ENCODE measurements around the gene MAF.

Gene MAF

DNA sequence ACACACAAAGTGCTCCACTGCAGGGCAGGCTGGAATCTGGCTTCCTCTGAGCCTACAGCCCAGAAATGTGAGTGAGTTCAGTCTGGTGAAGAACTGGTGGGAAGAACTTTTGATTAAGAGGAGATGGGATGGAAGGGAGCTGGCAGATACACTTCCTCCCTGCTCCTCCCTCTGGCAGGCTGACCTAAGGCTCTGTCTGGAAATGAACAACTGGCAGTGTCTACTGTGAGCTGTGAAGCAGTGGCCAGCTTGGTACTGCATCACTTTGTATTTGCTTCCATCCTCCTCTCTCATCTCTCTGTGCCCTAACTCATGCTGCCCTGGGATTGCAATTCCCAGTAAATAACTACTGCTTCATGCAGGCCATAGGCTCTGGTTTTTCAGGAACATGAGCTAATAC, 45.6 kb downstream of the MAF start:
- H3K9me3 ChIP-seq (ENCODE audit: insufficient read depth, low read length) = no peaks in the 10 kb centered on the region
- TF ChIP-seq, protein P1, sequence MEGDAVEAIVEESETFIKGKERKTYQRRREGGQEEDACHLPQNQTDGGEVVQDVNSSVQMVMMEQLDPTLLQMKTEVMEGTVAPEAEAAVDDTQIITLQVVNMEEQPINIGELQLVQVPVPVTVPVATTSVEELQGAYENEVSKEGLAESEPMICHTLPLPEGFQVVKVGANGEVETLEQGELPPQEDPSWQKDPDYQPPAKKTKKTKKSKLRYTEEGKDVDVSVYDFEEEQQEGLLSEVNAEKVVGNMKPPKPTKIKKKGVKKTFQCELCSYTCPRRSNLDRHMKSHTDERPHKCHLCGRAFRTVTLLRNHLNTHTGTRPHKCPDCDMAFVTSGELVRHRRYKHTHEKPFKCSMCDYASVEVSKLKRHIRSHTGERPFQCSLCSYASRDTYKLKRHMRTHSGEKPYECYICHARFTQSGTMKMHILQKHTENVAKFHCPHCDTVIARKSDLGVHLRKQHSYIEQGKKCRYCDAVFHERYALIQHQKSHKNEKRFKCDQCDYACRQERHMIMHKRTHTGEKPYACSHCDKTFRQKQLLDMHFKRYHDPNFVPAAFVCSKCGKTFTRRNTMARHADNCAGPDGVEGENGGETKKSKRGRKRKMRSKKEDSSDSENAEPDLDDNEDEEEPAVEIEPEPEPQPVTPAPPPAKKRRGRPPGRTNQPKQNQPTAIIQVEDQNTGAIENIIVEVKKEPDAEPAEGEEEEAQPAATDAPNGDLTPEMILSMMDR (IDR thresholded peaks at IDR 0.05; ENCODE audit: low read depth, low read length) = no peak
- TF ChIP-seq EZH2phosphoT487 (IDR thresholded peaks at IDR 0.05; ENCODE audit: low read depth) = no peak
- H3K4me1 ChIP-seq (ENCODE audit: low read length) = no peaks in the 10 kb centered on the region

DNA sequence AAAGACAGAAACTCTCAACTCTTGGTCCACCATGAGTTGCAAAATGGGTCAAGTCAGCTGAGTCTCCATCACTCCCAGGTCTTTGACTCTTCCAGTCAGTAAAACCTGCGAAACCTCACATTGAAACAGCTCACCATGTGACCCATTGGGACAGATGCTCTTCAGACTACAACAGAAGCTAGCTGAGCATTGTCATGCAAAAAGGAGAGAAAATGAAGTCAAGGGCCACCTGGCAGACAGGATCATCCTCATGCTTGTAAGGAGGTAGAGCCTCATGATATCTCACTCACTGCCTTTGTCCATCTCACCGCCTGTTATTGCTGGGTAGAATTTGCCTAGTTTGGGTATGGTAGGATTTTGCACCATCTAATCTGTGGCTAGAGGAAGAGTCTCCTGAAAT, 50.2 kb downstream of the MAF start:
- H3K4me2 ChIP-seq (ENCODE audit: low read length) = no peak overlapping the region
- H3K79me2 ChIP-seq (ENCODE audit: low read length) = no peaks in the 10 kb centered on the region
- no peak overlapping the region for H2AFZ ChIP-seq (ENCODE audit: low read depth, low read length)
- no peaks in the 10 kb centered on the region for H3K9me3 ChIP-seq (ENCODE audit: insufficient read depth, low read length)
- no peaks in the 10 kb centered on the region for H3K27me3 ChIP-seq (ENCODE audit: low read depth, low read length)
- H3K4me1 ChIP-seq (ENCODE audit: low read length) = no peaks in the 10 kb centered on the region
- TF ChIP-seq EZH2phosphoT487 (IDR thresholded peaks at IDR 0.05; ENCODE audit: low read depth) = no peak
- TF ChIP-seq, protein P1 (IDR thresholded peaks at IDR 0.05; ENCODE audit: low read depth, low read length) = no peak
- H3K4me3 ChIP-seq (ENCODE audit: low read length) = no peak overlapping the region
- no peaks in the 10 kb centered on the region for H3K36me3 ChIP-seq (replicated peaks; ENCODE audit: low read depth, low read length)
- H4K20me1 ChIP-seq (ENCODE audit: insufficient read depth, low read length) = no peaks in the 10 kb centered on the region
- no peak overlapping the region for H3K27ac ChIP-seq (ENCODE audit: low read length)
- H3K9ac ChIP-seq (ENCODE audit: low read length) = no peak overlapping the region

More for the DNA sequence above, 45.6 kb downstream of the MAF start:
- no peaks in the 10 kb centered on the region for H3K36me3 ChIP-seq (replicated peaks; ENCODE audit: low read depth, low read length)
- H4K20me1 ChIP-seq (ENCODE audit: insufficient read depth, low read length) = no peaks in the 10 kb centered on the region
- H3K27me3 ChIP-seq (ENCODE audit: low read depth, low read length) = no peaks in the 10 kb centered on the region; the same call in 1 of the 2 replicates
- H2AFZ ChIP-seq (ENCODE audit: low read depth, low read length) = no peak overlapping the region
- H3K27ac ChIP-seq (ENCODE audit: low read length) = no peak overlapping the region
- no peak overlapping the region for H3K4me3 ChIP-seq (ENCODE audit: low read length)
- H3K4me2 ChIP-seq (ENCODE audit: low read length) = no peak overlapping the region
- H3K9ac ChIP-seq (ENCODE audit: low read length) = no peak overlapping the region
- no peaks in the 10 kb centered on the region for H3K79me2 ChIP-seq (ENCODE audit: low read length)

DNA sequence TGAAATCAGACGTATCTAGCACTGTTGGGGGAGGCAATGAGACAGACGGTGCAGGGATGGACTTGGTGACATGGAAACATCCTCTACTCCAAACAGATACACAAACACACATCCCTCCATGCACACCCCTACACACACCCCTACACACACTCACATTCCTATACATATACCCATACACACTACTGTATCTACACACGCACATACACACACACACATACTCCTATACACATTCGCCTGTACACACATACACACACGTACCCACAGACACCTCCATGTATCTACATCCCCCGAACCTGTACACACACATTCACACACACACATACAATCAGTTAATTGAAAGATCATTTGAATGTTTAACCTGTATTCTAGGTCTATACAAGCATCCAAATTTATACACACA, 53.5 kb downstream of the MAF start:
- Histone ChIP-seq H3K9me3 (ENCODE audit: insufficient read depth, low read length) (no peaks in the 10 kb centered on the region), H3K27me3 (ENCODE audit: low read depth, low read length) (no peaks in the 10 kb centered on the region), H4K20me1 (ENCODE audit: insufficient read depth, low read length) (no peaks in the 10 kb centered on the region), H3K9ac (ENCODE audit: low read length) (no peak overlapping the region), H3K79me2 (ENCODE audit: low read length) (no peaks in the 10 kb centered on the region), H3K4me3 (ENCODE audit: low read length) (no peak overlapping the region), H3K4me1 (ENCODE audit: low read length) (no peaks in the 10 kb centered on the region), H3K4me2 (ENCODE audit: low read length) (no peak overlapping the region), H3K27ac (ENCODE audit: low read length) (no peak overlapping the region), H2AFZ (ENCODE audit: low read depth, low read length) (no peak overlapping the region), H3K36me3 (replicated peaks; ENCODE audit: low read depth, low read length) (no peaks in the 10 kb centered on the region)
- TF ChIP-seq EZH2phosphoT487 (IDR thresholded peaks at IDR 0.05; ENCODE audit: low read depth) = no peak
